Keratinocyte (primary cell): ENCODE results near the gene EXOSC1. TPM values are rescaled to one million over a fixed set of nuclear protein-coding genes. Genes with fewer than 3 reads are reported as not detected.

Experiments used
- DNase-seq: peaks from one replicate; pipeline ENCODE4 v3.0.0-alpha.2; 2011; ENCODE audit warnings: low read depth, missing footprints, low spot score
- FAIRE-seq: peaks from 2 replicates; lab custom pipeline; 2011; peaks lifted over from hg19 to GRCh38; lab: Jason Lieb, UNC
- H2AFZ ChIP-seq: 2 replicates; pipeline ENCODE4 v1.6.0; 2012; ENCODE audit warnings: low read length, control low read depth, inconsistent platforms; ENCODE audit not compliant: control insufficient read depth
- H3K27ac ChIP-seq: 2 replicates; pipeline ENCODE4 v1.5.1; 2011; ENCODE audit warnings: low read length; ENCODE audit not compliant: control insufficient read depth, insufficient read depth
- H3K27me3 ChIP-seq: 3 replicates; pipeline ENCODE4 v1.6.0; 2011; ENCODE audit warnings: low read length; ENCODE audit not compliant: control insufficient read depth, insufficient read depth; ENCODE audit errors: extremely low read depth
- H3K36me3 ChIP-seq, 2 experiments: 2 replicates in 1 of 2; 3 replicates in 1 of 2; pipeline ENCODE4 v1.5.1; 2011; ENCODE audit warnings: low read length in 2 of 2, mild to moderate bottlenecking in 1 of 2; ENCODE audit not compliant: control insufficient read depth in 2 of 2, insufficient read depth in 2 of 2; ENCODE audit errors: extremely low read depth in 1 of 2
- H3K4me1 ChIP-seq: 3 replicates; pipeline ENCODE4 v1.5.1; 2011; ENCODE audit warnings: low read length; ENCODE audit not compliant: control insufficient read depth, insufficient read depth; ENCODE audit errors: extremely low read depth
- H3K4me2 ChIP-seq: 3 replicates; pipeline ENCODE4 v1.6.0; 2011; ENCODE audit warnings: low read depth, low read length; ENCODE audit not compliant: control insufficient read depth, insufficient read depth; ENCODE audit errors: extremely low read depth
- H3K4me3 ChIP-seq, 3 experiments: fragments of 200-600 bp in 1 of 3; sonication (generic) in 1 of 3; 2 replicates in 2 of 3; 3 replicates in 1 of 3; pipeline ENCODE4 v1.5.1; 2011 to 2016; ENCODE audit warnings: low read length in 3 of 3, mild to moderate bottlenecking in 3 of 3, control low read depth in 2 of 3, inconsistent platforms in 1 of 3, low read depth in 1 of 3, mixed read lengths in 1 of 3, mixed run types in 1 of 3, moderate library complexity in 1 of 3; ENCODE audit not compliant: control insufficient read depth in 2 of 3, insufficient read depth in 2 of 3; ENCODE audit errors: extremely low read depth in 1 of 3
- H3K79me2 ChIP-seq: 2 replicates; pipeline ENCODE4 v1.6.0; 2012; ENCODE audit warnings: low read length; ENCODE audit not compliant: control insufficient read depth, insufficient read depth
- H3K9ac ChIP-seq: 3 replicates; pipeline ENCODE4 v1.6.0; 2011; ENCODE audit warnings: low read length; ENCODE audit not compliant: control insufficient read depth, insufficient read depth; ENCODE audit errors: extremely low read depth
- H3K9me1 ChIP-seq: 3 replicates; pipeline ENCODE4 v1.6.0; 2011; ENCODE audit warnings: low read length; ENCODE audit not compliant: control insufficient read depth, insufficient read depth; ENCODE audit errors: extremely low read depth
- H3K9me3 ChIP-seq: 2 replicates; pipeline ENCODE4 v1.5.1; 2012; ENCODE audit warnings: low read depth, low read length; ENCODE audit not compliant: control insufficient read depth
- H4K20me1 ChIP-seq: 3 replicates; pipeline ENCODE4 v1.6.0; 2011; ENCODE audit warnings: low read length; ENCODE audit not compliant: control insufficient read depth, insufficient read depth; ENCODE audit errors: extremely low read depth
- EZH2 ChIP-seq: IDR thresholded peaks from one replicate; pipeline ENCODE4 v1.6.1; 2012; ENCODE audit warnings: inconsistent platforms, mild to moderate bottlenecking, low read length, moderate library complexity
- dilution Hi-C: fragments of 300-500 bp; cut with MboI; formaldehyde crosslinking; loops from one replicate; pipeline ENCODE4 v1.7.0; 2020; ENCODE audit warnings: low sequenced_read_pairs; ENCODE audit not compliant: extremely low pct_ligation_motif_present
- polyA plus RNA-seq, 5 experiments: library from polyadenylated mRNA; depleted of rRNA in 3 of 5; stranded (reverse) in 3 of 5; stranded (forward) in 1 of 5; unstranded in 1 of 5; fragments of >200 nt; gene quantifications; 1 replicate in 1 of 5; 2 replicates in 3 of 5; 3 replicates in 1 of 5; pipeline versions ENCODE4 v1.2.1 to v1.2.3, GENCODE V29; 2011 to 2012; ENCODE audit warnings: missing spikeins in 2 of 5, low read depth in 1 of 5, low replicate concordance in 1 of 5
- TF ChIP-seq, protein P1 (sequence below), 3 experiments: IDR thresholded peaks in 1 of 3; conservative IDR thresholded peaks in 1 of 3; optimal IDR thresholded peaks in 1 of 3; 2 replicates in 2 of 3; 3 replicates in 1 of 3; pipeline versions ENCODE3 to v1.5.1; 2011; ENCODE audit warnings: low read length in 3 of 3, mild to moderate bottlenecking in 3 of 3, moderate library complexity in 2 of 3, control low read depth in 1 of 3, inconsistent platforms in 1 of 3; ENCODE audit not compliant: insufficient read depth in 2 of 3; ENCODE audit errors: extremely low read depth in 1 of 3

Gene EXOSC1
- polyA plus RNA-seq, 1 donor (not counting 4 experiments of a cell fraction or from before 2014, with no cell fraction given) = 45.7 TPM

DNA sequence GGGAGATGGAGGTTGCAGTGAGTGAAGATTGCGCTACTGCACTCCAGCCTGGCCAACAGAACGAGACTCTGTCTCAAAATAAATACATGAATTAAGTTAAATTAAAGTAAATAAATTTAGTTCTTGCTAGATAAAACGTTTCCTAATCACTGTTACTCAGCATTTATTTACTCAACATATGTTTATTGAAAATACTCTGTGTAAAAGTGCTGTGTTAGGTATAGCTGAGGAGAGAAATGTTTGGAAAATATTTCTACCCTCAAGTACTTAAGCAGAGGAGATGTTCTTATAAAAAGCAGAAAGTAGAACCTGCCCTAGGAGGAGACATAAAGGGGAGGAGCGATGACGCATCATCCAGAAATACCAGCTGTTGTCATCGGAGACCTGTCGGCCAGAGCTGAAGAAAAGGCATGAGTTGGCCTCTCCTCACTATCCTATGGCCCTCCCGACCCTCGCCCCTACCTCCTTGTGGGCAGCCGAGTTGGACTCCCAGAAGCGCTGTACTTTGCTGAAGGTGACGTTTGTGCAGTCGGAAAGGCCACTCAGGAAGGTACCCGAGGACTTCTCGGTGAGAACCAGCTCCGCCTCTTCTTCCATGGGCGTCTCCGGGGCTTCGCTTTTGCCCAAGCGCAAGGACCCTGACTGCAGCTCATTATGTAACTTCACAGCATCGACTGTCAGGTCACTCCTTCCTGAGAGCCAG lies 45.8 kb downstream of the EXOSC1 start:
- H3K4me1 ChIP-seq = no peaks in the 10 kb centered on the region
- peak overlapping the region; percentile 64 to 71 (median 68) for H3K4me3 ChIP-seq
- TF ChIP-seq, protein P1, sequence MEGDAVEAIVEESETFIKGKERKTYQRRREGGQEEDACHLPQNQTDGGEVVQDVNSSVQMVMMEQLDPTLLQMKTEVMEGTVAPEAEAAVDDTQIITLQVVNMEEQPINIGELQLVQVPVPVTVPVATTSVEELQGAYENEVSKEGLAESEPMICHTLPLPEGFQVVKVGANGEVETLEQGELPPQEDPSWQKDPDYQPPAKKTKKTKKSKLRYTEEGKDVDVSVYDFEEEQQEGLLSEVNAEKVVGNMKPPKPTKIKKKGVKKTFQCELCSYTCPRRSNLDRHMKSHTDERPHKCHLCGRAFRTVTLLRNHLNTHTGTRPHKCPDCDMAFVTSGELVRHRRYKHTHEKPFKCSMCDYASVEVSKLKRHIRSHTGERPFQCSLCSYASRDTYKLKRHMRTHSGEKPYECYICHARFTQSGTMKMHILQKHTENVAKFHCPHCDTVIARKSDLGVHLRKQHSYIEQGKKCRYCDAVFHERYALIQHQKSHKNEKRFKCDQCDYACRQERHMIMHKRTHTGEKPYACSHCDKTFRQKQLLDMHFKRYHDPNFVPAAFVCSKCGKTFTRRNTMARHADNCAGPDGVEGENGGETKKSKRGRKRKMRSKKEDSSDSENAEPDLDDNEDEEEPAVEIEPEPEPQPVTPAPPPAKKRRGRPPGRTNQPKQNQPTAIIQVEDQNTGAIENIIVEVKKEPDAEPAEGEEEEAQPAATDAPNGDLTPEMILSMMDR (optimal IDR thresholded peaks at IDR 0.05 in 1 of 3, IDR thresholded peaks at IDR 0.05 in 1 of 3, conservative IDR thresholded peaks at IDR 0.05 in 1 of 3; ENCODE audit: extremely low read depth in 1 of 3, insufficient read depth in 2 of 3, low read length in 3 of 3) = no peak
- no peak for TF ChIP-seq EZH2
- H3K9me3 ChIP-seq = no peaks in the 10 kb centered on the region
- H3K9me1 ChIP-seq = no peaks in the 10 kb centered on the region
- H3K27ac ChIP-seq = peak overlapping the region; percentile 86
- no peaks in the 10 kb centered on the region for H3K27me3 ChIP-seq
- H3K36me3 ChIP-seq = peaks cover 8 to 12% of the 10 kb centered on the region in 2 experiments
- dilution Hi-C loops = no loop called here
- DNase-seq (no peak), FAIRE-seq (peak; percentile 74)
- peaks cover 16% of the 10 kb centered on the region for H3K79me2 ChIP-seq
- H3K9ac ChIP-seq = peak overlapping the region; percentile 94
- H4K20me1 ChIP-seq = no peaks in the 10 kb centered on the region
- peak overlapping the region; percentile 17 for H2AFZ ChIP-seq
- H3K4me2 ChIP-seq = peak overlapping the region; percentile 66

DNA sequence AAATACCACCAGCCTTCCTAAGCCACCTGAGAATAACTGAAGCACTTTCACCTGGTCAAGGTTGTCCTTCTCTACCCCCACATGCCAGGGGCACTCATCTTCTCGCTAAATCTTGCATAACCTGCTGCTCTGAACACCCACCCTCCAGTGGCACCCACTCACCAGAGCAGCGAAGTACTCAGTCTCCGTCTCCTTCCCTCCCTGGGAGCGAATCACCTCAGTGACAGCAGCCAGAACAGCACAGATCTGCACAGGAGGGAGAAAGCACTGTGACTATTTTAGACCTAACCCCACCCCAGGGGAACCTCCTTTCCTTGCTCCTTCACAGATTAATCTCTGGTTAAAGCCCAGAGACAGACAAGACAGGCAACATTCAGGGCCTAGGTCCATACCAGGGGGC lies 49.8 kb downstream of the EXOSC1 start:
- dilution Hi-C loops = no loop called here
- DNase-seq (no peak), FAIRE-seq (no peak)
- H3K9me3 ChIP-seq = no peaks in the 10 kb centered on the region
- H3K4me3 ChIP-seq = no peak overlapping the region
- no peak overlapping the region for H2AFZ ChIP-seq
- H3K4me2 ChIP-seq = no peak overlapping the region
- H3K4me1 ChIP-seq = no peaks in the 10 kb centered on the region
- H3K36me3 ChIP-seq = peaks cover 16 to 19% of the 10 kb centered on the region in 2 experiments
- H3K79me2 ChIP-seq = peaks cover 16% of the 10 kb centered on the region
- H3K27ac ChIP-seq = no peak overlapping the region
- no peaks in the 10 kb centered on the region for H3K9me1 ChIP-seq
- H4K20me1 ChIP-seq = no peaks in the 10 kb centered on the region
- H3K27me3 ChIP-seq = no peaks in the 10 kb centered on the region
- TF ChIP-seq EZH2 = no peak
- TF ChIP-seq, protein P1 (optimal IDR thresholded peaks at IDR 0.05 in 1 of 3, IDR thresholded peaks at IDR 0.05 in 1 of 3, conservative IDR thresholded peaks at IDR 0.05 in 1 of 3; ENCODE audit: extremely low read depth in 1 of 3, insufficient read depth in 2 of 3, low read length in 3 of 3) = no peak
- H3K9ac ChIP-seq = no peak overlapping the region
